IgD-negative memory B cell (primary cell): ENCODE data around the gene FAH. TPM values are rescaled to one million over a fixed set of nuclear protein-coding genes. Genes with fewer than 3 reads are reported as not detected.
A peak's percentile ranks its signal among the peaks of the same experiment; 100 is the strongest.

Experiments
- H3K27ac Mint-ChIP-seq, 3 donors: one replicate each; pipeline ENCODE4 v1.8.0; 2020 to 2022; ENCODE audit warnings: mild to moderate bottlenecking in 3 of 3, mixed read lengths in 3 of 3, moderate library complexity in 1 of 3
- H3K27me3 Mint-ChIP-seq: one replicate; pipeline ENCODE4 v1.8.0; 2021; ENCODE audit warnings: mixed read lengths
- H3K36me3 Mint-ChIP-seq: one replicate; pipeline ENCODE4 v1.8.0; 2020; ENCODE audit warnings: mild to moderate bottlenecking, mixed read lengths
- H3K4me1 Mint-ChIP-seq, 3 donors: one replicate each; pipeline ENCODE4 v1.8.0; 2020 to 2022; ENCODE audit warnings: mixed read lengths in 3 of 3, mild to moderate bottlenecking in 1 of 3
- H3K4me3 Mint-ChIP-seq, 4 donors: one replicate each; pipeline ENCODE4 v1.8.0; 2020 to 2022; ENCODE audit warnings: mild to moderate bottlenecking in 4 of 4, mixed read lengths in 4 of 4, moderate library complexity in 3 of 4
- H3K9me3 Mint-ChIP-seq, 3 donors: one replicate each; pipeline ENCODE4 v1.8.0; 2020 to 2021; ENCODE audit warnings: mixed read lengths in 3 of 3, mild to moderate bottlenecking in 1 of 3
- polyA plus RNA-seq: library from polyadenylated mRNA; unstranded; fragments of 300-500 nt; fragmentation: Illumina TruSeq; gene quantifications from one replicate; pipeline ENCODE4 v1.2.3, GENCODE V29; 2021

The FAH gene
- polyA plus RNA-seq, 1 donor from 2014 or later, result 2.5 TPM

GRCh38 chr15:80186597-80186996 lies 33.8 kb downstream of the FAH start:
- no peak overlapping the region for H3K4me3 Mint-ChIP-seq
- no peaks in the 10 kb centered on the region for H3K4me1 Mint-ChIP-seq
- no peak overlapping the region for H3K27ac Mint-ChIP-seq
- H3K9me3 Mint-ChIP-seq, result peaks cover 0 to 3% (median 0%) of the 10 kb centered on the region in 3 donors
- H3K27me3 Mint-ChIP-seq, result no peaks in the 10 kb centered on the region
- H3K36me3 Mint-ChIP-seq, result peaks cover 10% of the 10 kb centered on the region

GRCh38 chr15:80188251-80188650 lies 35.5 kb downstream of the FAH start:
- H3K9me3 Mint-ChIP-seq, result peaks cover 0 to 3% (median 0%) of the 10 kb centered on the region in 3 donors
- no peaks in the 10 kb centered on the region for H3K27me3 Mint-ChIP-seq
- H3K36me3 Mint-ChIP-seq, result peaks cover 10% of the 10 kb centered on the region
- no peaks in the 10 kb centered on the region for H3K4me1 Mint-ChIP-seq
- H3K27ac Mint-ChIP-seq, result peak overlapping the region in 1 of 3 donors; percentile 82
- H3K4me3 Mint-ChIP-seq, result peak overlapping the region in 1 of 4 donors; percentile 41

GRCh38 chr15:80191198-80191597 lies 38.4 kb downstream of the FAH start:
- Mint-ChIP-seq H3K27me3 (peaks cover 1% of the 10 kb centered on the region), H3K4me1 (no peaks in the 10 kb centered on the region), H3K27ac (no peak overlapping the region), H3K9me3 (no peaks in the 10 kb centered on the region), H3K4me3 (no peak overlapping the region), H3K36me3 (peaks cover 7% of the 10 kb centered on the region)

- no peak overlapping the region for H3K27ac Mint-ChIP-seq
- H3K27me3 Mint-ChIP-seq, result peaks cover 1% of the 10 kb centered on the region
- H3K9me3 Mint-ChIP-seq, result no peaks in the 10 kb centered on the region
- H3K4me1 Mint-ChIP-seq, result no peaks in the 10 kb centered on the region
- H3K36me3 Mint-ChIP-seq, result peaks cover 2% of the 10 kb centered on the region
- no peak overlapping the region for H3K4me3 Mint-ChIP-seq
Measured at GRCh38 chr15:80191897-80192595, 39.2 kb downstream of the FAH start.

GRCh38 chr15:80194186-80194585 lies 41.4 kb downstream of the FAH start:
- Mint-ChIP-seq H3K4me1 (no peaks in the 10 kb centered on the region), H3K4me3 (no peak overlapping the region), H3K36me3 (peaks cover 1% of the 10 kb centered on the region), H3K9me3 (no peaks in the 10 kb centered on the region), H3K27me3 (peaks cover 1% of the 10 kb centered on the region), H3K27ac (no peak overlapping the region)

- Mint-ChIP-seq H3K36me3 (peaks cover 1% of the 10 kb centered on the region), H3K27ac (no peak overlapping the region), H3K4me3 (no peak overlapping the region)
Measured at GRCh38 chr15:80194914-80195313, 42.1 kb downstream of the FAH start.

GRCh38 chr15:80199366-80199765 lies 46.6 kb downstream of the FAH start:
- H3K4me3 Mint-ChIP-seq, result no peak overlapping the region
- peaks cover 1% of the 10 kb centered on the region for H3K36me3 Mint-ChIP-seq
- H3K4me1 Mint-ChIP-seq, result no peaks in the 10 kb centered on the region
- H3K9me3 Mint-ChIP-seq, result no peaks in the 10 kb centered on the region
- H3K27ac Mint-ChIP-seq, result no peak overlapping the region
- peaks cover 3% of the 10 kb centered on the region for H3K27me3 Mint-ChIP-seq

More at GRCh38 chr15:80194914-80195313, 42.1 kb downstream of the FAH start:
- Mint-ChIP-seq H3K4me1 (no peaks in the 10 kb centered on the region), H3K9me3 (no peaks in the 10 kb centered on the region), H3K27me3 (peaks cover 1% of the 10 kb centered on the region)

GRCh38 chr15:80199869-80200268 lies 47.1 kb downstream of the FAH start:
- Mint-ChIP-seq H3K27ac (no peak overlapping the region), H3K9me3 (no peaks in the 10 kb centered on the region), H3K27me3 (peaks cover 3% of the 10 kb centered on the region), H3K36me3 (peaks cover 1% of the 10 kb centered on the region), H3K4me1 (no peaks in the 10 kb centered on the region), H3K4me3 (no peak overlapping the region)

GRCh38 chr15:80201256-80202015 lies 48.6 kb downstream of the FAH start:
- Mint-ChIP-seq H3K36me3 (peaks cover 1% of the 10 kb centered on the region), H3K9me3 (no peaks in the 10 kb centered on the region), H3K4me1 (no peaks in the 10 kb centered on the region), H3K27me3 (peaks cover 6% of the 10 kb centered on the region), H3K4me3 (no peak overlapping the region), H3K27ac (no peak overlapping the region)

- Mint-ChIP-seq H3K36me3 (peaks cover 1% of the 10 kb centered on the region), H3K27me3 (peaks cover 6% of the 10 kb centered on the region), H3K4me3 (no peak overlapping the region), H3K9me3 (no peaks in the 10 kb centered on the region), H3K4me1 (no peaks in the 10 kb centered on the region), H3K27ac (no peak overlapping the region)
Measured at GRCh38 chr15:80202016-80202315, 49.2 kb downstream of the FAH start.

GRCh38 chr15:80202641-80203360 lies 50.0 kb downstream of the FAH start:
- H3K4me3 Mint-ChIP-seq, result no peak overlapping the region
- no peaks in the 10 kb centered on the region for H3K4me1 Mint-ChIP-seq
- H3K27me3 Mint-ChIP-seq, result peaks cover 11% of the 10 kb centered on the region
- H3K27ac Mint-ChIP-seq, result no peak overlapping the region
- H3K36me3 Mint-ChIP-seq, result no peaks in the 10 kb centered on the region
- no peaks in the 10 kb centered on the region for H3K9me3 Mint-ChIP-seq

GRCh38 chr15:80203361-80203885 lies 50.6 kb downstream of the FAH start:
- Mint-ChIP-seq H3K9me3 (no peaks in the 10 kb centered on the region), H3K36me3 (no peaks in the 10 kb centered on the region), H3K27me3 (peaks cover 12% of the 10 kb centered on the region), H3K4me3 (no peak overlapping the region), H3K27ac (no peak overlapping the region), H3K4me1 (no peaks in the 10 kb centered on the region)

GRCh38 chr15:80204231-80204630 lies 51.4 kb downstream of the FAH start:
- Mint-ChIP-seq H3K27me3 (peaks cover 16% of the 10 kb centered on the region), H3K36me3 (no peaks in the 10 kb centered on the region), H3K9me3 (no peaks in the 10 kb centered on the region), H3K27ac (no peak overlapping the region), H3K4me3 (no peak overlapping the region), H3K4me1 (no peaks in the 10 kb centered on the region)

GRCh38 chr15:80207887-80208286 lies 55.1 kb downstream of the FAH start:
- Mint-ChIP-seq H3K9me3 (no peaks in the 10 kb centered on the region), H3K27ac (no peak overlapping the region), H3K4me1 (peaks cover 0 to 3% (median 0%) of the 10 kb centered on the region in 3 donors), H3K4me3 (no peak overlapping the region), H3K36me3 (no peaks in the 10 kb centered on the region), H3K27me3 (peaks cover 16% of the 10 kb centered on the region)
